Hematopoietic multipotent progenitor cell treated with erythropoietin and hydrocortisone succinate and interleukin-3 and kit ligand, for 17 days (in vitro differentiated cells): ENCODE measurements around the gene EXOC8.
A peak's percentile ranks its signal among the peaks of the same experiment; 100 is the strongest.

Experiments
- DNase-seq: peaks from one replicate; pipeline ENCODE4 v3.0.0-alpha.2; 2015; ENCODE audit warnings: low spot score

Gene EXOC8

GRCh38 chr1:231315887-231316286 lies 21.8 kb downstream of the EXOC8 start:
- peak; percentile 32 for DNase-seq

GRCh38 chr1:231313661-231314060 lies 24.0 kb downstream of the EXOC8 start:
- DNase-seq = no peak

- DNase-seq = no peak
These were observed 25.2 kb downstream of the EXOC8 start for GRCh38 chr1:231312432-231312788.

GRCh38 chr1:231311720-231312431 lies 25.8 kb downstream of the EXOC8 start:
- DNase-seq = no peak

- DNase-seq = no peak
These were observed 27.2 kb downstream of the EXOC8 start for GRCh38 chr1:231310391-231310934.

- no peak for DNase-seq
These were observed 35.7 kb downstream of the EXOC8 start for GRCh38 chr1:231301990-231302389.

GRCh38 chr1:231295938-231296337 lies 41.7 kb downstream of the EXOC8 start:
- DNase-seq = no peak

GRCh38 chr1:231286603-231287002 lies 51.0 kb downstream of the EXOC8 start:
- no peak for DNase-seq

- DNase-seq = no peak
These were observed 53.2 kb downstream of the EXOC8 start for GRCh38 chr1:231284441-231284840.
